ENCODE results near the gene RAI14. TPM values are rescaled to one million over a fixed set of nuclear protein-coding genes. Genes with fewer than 3 reads are reported as not detected.
"Not testable (repeated sequence)": the region's sequence is repeated elsewhere in the genome, so short reads cannot be mapped to it uniquely, and the experiment has no call there.

Gene RAI14
- polyA plus RNA-seq, 4 donors, result 81.2 to 145 (median 102) TPM

- no peak for DNase-seq (ENCODE audit: low read depth in 4 of 4, low spot score in 3 of 4)
Observed at GRCh38 chr5:34803974-34804732, 148.0 kb downstream of the RAI14 start.

GRCh38 chr5:34804913-34805312 is 148.8 kb downstream of the RAI14 start:
- no peak for DNase-seq (ENCODE audit: low read depth in 4 of 4, low spot score in 3 of 4)

GRCh38 chr5:34806532-34806931 is 150.4 kb downstream of the RAI14 start:
- DNase-seq (ENCODE audit: low read depth in 4 of 4, low spot score in 3 of 4), result no peak

GRCh38 chr5:34811706-34812105 is 155.6 kb downstream of the RAI14 start:
- DNase-seq (ENCODE audit: low read depth in 4 of 4, low spot score in 3 of 4), result no peak

- DNase-seq (ENCODE audit: low read depth in 4 of 4, low spot score in 3 of 4), result no peak
Observed at GRCh38 chr5:34813509-34813908, 157.4 kb downstream of the RAI14 start.

GRCh38 chr5:34817558-34818351 is 161.6 kb downstream of the RAI14 start:
- no peak for DNase-seq (ENCODE audit: low read depth in 4 of 4, low spot score in 3 of 4)

GRCh38 chr5:34818717-34819116 is 162.6 kb downstream of the RAI14 start:
- no peak for DNase-seq (ENCODE audit: low read depth in 4 of 4, low spot score in 3 of 4)

GRCh38 chr5:34820593-34820992 is 164.5 kb downstream of the RAI14 start:
- DNase-seq (ENCODE audit: low read depth in 4 of 4, low spot score in 3 of 4), result no peak

- no peak for DNase-seq (ENCODE audit: low read depth in 4 of 4, low spot score in 3 of 4)
Observed at GRCh38 chr5:34822956-34823715, 167.0 kb downstream of the RAI14 start.

GRCh38 chr5:34826347-34826746 is 170.2 kb downstream of the RAI14 start:
- no peak for DNase-seq (ENCODE audit: low read depth in 4 of 4, low spot score in 3 of 4)

- DNase-seq (ENCODE audit: low read depth in 4 of 4, low spot score in 3 of 4), result no peak
Observed at GRCh38 chr5:34827588-34828506, 171.7 kb downstream of the RAI14 start.

- not testable (repeated sequence) for DNase-seq (ENCODE audit: low read depth in 4 of 4, low spot score in 3 of 4)
Observed at GRCh38 chr5:34830827-34831226, 174.7 kb downstream of the RAI14 start.

- no peak for DNase-seq (ENCODE audit: low read depth in 4 of 4, low spot score in 3 of 4)
Observed at GRCh38 chr5:34831303-34831702, 175.2 kb downstream of the RAI14 start.

- no peak for DNase-seq (ENCODE audit: low read depth in 4 of 4, low spot score in 3 of 4)
Observed at GRCh38 chr5:34832568-34832967, 176.4 kb downstream of the RAI14 start.

GRCh38 chr5:34833090-34833489 is 177.0 kb downstream of the RAI14 start:
- DNase-seq (ENCODE audit: low read depth in 4 of 4, low spot score in 3 of 4), result no peak

GRCh38 chr5:34833976-34834793 is 178.1 kb downstream of the RAI14 start:
- no peak for DNase-seq (ENCODE audit: low read depth in 4 of 4, low spot score in 3 of 4)

- no peak for DNase-seq (ENCODE audit: low read depth in 4 of 4, low spot score in 3 of 4)
Observed at GRCh38 chr5:34834794-34835089, 178.6 kb downstream of the RAI14 start.

- DNase-seq (ENCODE audit: low read depth in 4 of 4, low spot score in 3 of 4), result no peak
Observed at GRCh38 chr5:34835664-34836063, 179.5 kb downstream of the RAI14 start.
